Mucosa of descending colon (tissue), 3 donors: Measurements from ENCODE around the gene WEE2. TPM values are rescaled to one million over a fixed set of nuclear protein-coding genes. Genes with fewer than 3 reads are reported as not detected.

Source experiments
- ATAC-seq: fragments of 200-7000 bp; cut with Tn5 transposase; one replicate; pipeline ENCODE4 v1.9.1; 2020; ENCODE audit warnings: mild to moderate bottlenecking, moderate library complexity
- DNase-seq, 3 donors: peaks; one replicate each; pipeline ENCODE4 v3.0.0-alpha.2; 2020
- H3K36me3 ChIP-seq: fragments of 200-600 bp; one replicate; pipeline ENCODE4 v1.8.0; 2021; ENCODE audit warnings: low read depth, mild to moderate bottlenecking
- H3K4me1 ChIP-seq: fragments of 200-600 bp; one replicate; pipeline ENCODE4 v1.8.0; 2021; ENCODE audit warnings: low read depth, mild to moderate bottlenecking
- H3K4me3 ChIP-seq: fragments of 200-600 bp; one replicate; pipeline ENCODE4 v1.8.0; 2021; ENCODE audit warnings: mild to moderate bottlenecking
- H3K9me3 ChIP-seq: fragments of 200-600 bp; one replicate; pipeline ENCODE4 v1.8.0; 2021; ENCODE audit warnings: mild to moderate bottlenecking
- CTCF ChIP-seq: fragments of 200-600 bp; IDR thresholded peaks from one replicate; pipeline ENCODE4 v1.8.0; 2022; ENCODE audit warnings: antibody characterized with exemption, mild to moderate bottlenecking
- intact Hi-C, 2 donors: fragments of 100-400 bp; cut with DNase I in 1 of 2; cut with micrococcal nuclease in 1 of 2; formaldehyde crosslinking; loops; one replicate each; pipeline versions ENCODE4 v1.11.0 to v1.11.1; 2022; cut with DNase I, micrococcal nuclease
- long read RNA-seq, 2 donors: library from polyadenylated mRNA; unstranded; transcript quantifications; one replicate each; pipeline ENCODE4 v2.0.0, GENCODE V29; 2019 to 2021
- total RNA-seq, 3 donors: library from RNA; stranded (reverse); fragmentation: NEBNext Ultra II Directional in 2 of 3; extraction: Animal tissue kit (Norgen Biotek cat#: 25700) in 2 of 3; gene quantifications; one replicate each; pipeline versions ENCODE4 v1.2.1 to v1.2.4, GENCODE V29; 2021 to 2023
- donor health status: DM: no; HTN: no; CAD: no; lungs with moderate emphysema.
- donor health status: DM: no; HTN: no; CAD: no.
- donor health status: DM: no; HTN: yes; CAD: no.

WEE2 gene
- not detected for total RNA-seq
- long read RNA-seq, donor 1 = 0 reads
- long read RNA-seq, donor 2 = 0 reads

GRCh38 chr7:141708351-141708750 lies at the start of gene WEE2:
WEE2 (plus strand) TSS chr7:141708353; CDS start chr7:141708759, 406 bp downstream.
- peaks cover 10% of the 10 kb centered on the region for H3K4me1 ChIP-seq
- intact Hi-C loops = no loop called here
- H3K36me3 ChIP-seq = no peaks in the 10 kb centered on the region
- no peak within 1 kb of the TSS for H3K4me3 ChIP-seq
- no peak for TF ChIP-seq CTCF
- ATAC-seq = no peak
- DNase-seq = no peak
- no peaks in the 10 kb centered on the region for H3K9me3 ChIP-seq

GRCh38 chr7:141659501-141659900 lies 48.7 kb upstream of the WEE2 start:
- intact Hi-C loops = loop anchor here in 1 of 2 donors (10.0 kb wide), 1 partner anchor 125 kb away; no protein-coding TSS in a partner anchor
- no peaks in the 10 kb centered on the region for H3K36me3 ChIP-seq

GRCh38 chr7:141660259-141660658 lies 47.9 kb upstream of the WEE2 start:
- H3K4me3 ChIP-seq = no peak overlapping the region
- H3K4me1 ChIP-seq = peaks cover 24% of the 10 kb centered on the region
- H3K9me3 ChIP-seq = no peaks in the 10 kb centered on the region
- no peaks in the 10 kb centered on the region for H3K36me3 ChIP-seq
- peak; percentile 18 for ATAC-seq
- intact Hi-C loops = no loop called here
- TF ChIP-seq CTCF = no peak
- peak in 1 of 3 donors; percentile 22 for DNase-seq

More at GRCh38 chr7:141659501-141659900, 48.7 kb upstream of the WEE2 start:
- DNase-seq (no peak), ATAC-seq (no peak)
- Histone ChIP-seq H3K4me1 (peaks cover 18% of the 10 kb centered on the region), H3K9me3 (no peaks in the 10 kb centered on the region), H3K4me3 (no peak overlapping the region)
- no peak for TF ChIP-seq CTCF

GRCh38 chr7:141663081-141663849 lies 44.9 kb upstream of the WEE2 start:
- DNase-seq (peak; percentile 61 to 77 (median 75)), ATAC-seq (peak; percentile 86)
- no peak overlapping the region for H3K4me3 ChIP-seq
- intact Hi-C loops = no loop called here
- no peak for TF ChIP-seq CTCF
- peaks cover 24% of the 10 kb centered on the region for H3K4me1 ChIP-seq
- no peaks in the 10 kb centered on the region for H3K36me3 ChIP-seq
- no peaks in the 10 kb centered on the region for H3K9me3 ChIP-seq

GRCh38 chr7:141664450-141664849 lies 43.7 kb upstream of the WEE2 start:
- ATAC-seq (peak; percentile 85), DNase-seq (peak in 2 of 3 donors; percentile 39 to 75)
- TF ChIP-seq CTCF = no peak
- H3K9me3 ChIP-seq = no peaks in the 10 kb centered on the region
- H3K4me1 ChIP-seq = peaks cover 24% of the 10 kb centered on the region
- intact Hi-C loops = no loop called here
- no peaks in the 10 kb centered on the region for H3K36me3 ChIP-seq
- H3K4me3 ChIP-seq = no peak overlapping the region
